CD14-positive monocyte (primary cell): Measurements from ENCODE around the gene VPS52. TPM values are rescaled to one million over a fixed set of nuclear protein-coding genes. Genes with fewer than 3 reads are reported as not detected.

Experiments
- DNase-seq, 3 donors: peaks; one replicate each; pipeline ENCODE4 v3.0.0-alpha.2; 2011 to 2022
- H2AFZ ChIP-seq: 2 replicates; pipeline ENCODE4 v1.6.0; 2012; ENCODE audit warnings: mild to moderate bottlenecking, low read depth, low read length, inconsistent platforms; ENCODE audit not compliant: insufficient read depth, poor library complexity, severe bottlenecking
- H3K27ac ChIP-seq, 2 donors: 1 replicate in 1 of 2; 2 replicates in 1 of 2; pipeline ENCODE4 v1.5.1; 2012 to 2013; ENCODE audit warnings: low read length in 2 of 2, control low read depth in 1 of 2, inconsistent platforms in 1 of 2, low read depth in 1 of 2, mild to moderate bottlenecking in 1 of 2
- H3K27me3 ChIP-seq, 2 donors: one replicate each; pipeline versions ENCODE4 v1.6.0 to v1.6.1; 2011 to 2013; ENCODE audit warnings: low read length in 2 of 2; ENCODE audit not compliant: control insufficient read depth in 2 of 2, insufficient read depth in 2 of 2
- H3K36me3 ChIP-seq, 2 donors: replicated peaks in 1 of 2; 1 replicate in 1 of 2; 2 replicates in 1 of 2; pipeline versions ENCODE4 v1.5.1 to v1.6.1; 2012 to 2013; ENCODE audit warnings: low read length in 2 of 2, control low read depth in 1 of 2, inconsistent platforms in 1 of 2, mild to moderate bottlenecking in 1 of 2; ENCODE audit not compliant: insufficient read depth in 2 of 2, control insufficient read depth in 1 of 2
- H3K4me1 ChIP-seq, 2 donors: 1 replicate in 1 of 2; 2 replicates in 1 of 2; pipeline versions ENCODE4 v1.5.1 to v1.6.1; 2012 to 2013; ENCODE audit warnings: low read length in 2 of 2, control low read depth in 1 of 2, inconsistent platforms in 1 of 2, mild to moderate bottlenecking in 1 of 2, moderate library complexity in 1 of 2; ENCODE audit not compliant: insufficient read depth in 2 of 2, control insufficient read depth in 1 of 2
- H3K4me2 ChIP-seq: replicated peaks from 2 replicates; pipeline ENCODE3; 2012; ENCODE audit warnings: low read length, moderate library complexity, mild to moderate bottlenecking; ENCODE audit not compliant: poor library complexity, severe bottlenecking; ENCODE audit errors: extremely low read depth
- H3K4me3 ChIP-seq, 3 experiments: fragments of 200-600 bp in 1 of 3; sonication (generic) in 1 of 3; replicated peaks in 1 of 3; 1 replicate in 2 of 3; 2 replicates in 1 of 3; pipeline ENCODE4 v1.5.1; 2011 to 2013; ENCODE audit warnings: low read length in 3 of 3, mild to moderate bottlenecking in 3 of 3, control low read depth in 2 of 3, low read depth in 2 of 3, inconsistent platforms in 1 of 3, moderate library complexity in 1 of 3
- H3K79me2 ChIP-seq: 2 replicates; pipeline ENCODE4 v1.6.0; 2012; ENCODE audit warnings: mild to moderate bottlenecking, control low read depth, inconsistent platforms, low read length, moderate library complexity; ENCODE audit not compliant: insufficient read depth
- H3K9ac ChIP-seq: 2 replicates; pipeline ENCODE4 v1.6.0; 2017; ENCODE audit warnings: low read length, mild to moderate bottlenecking; ENCODE audit not compliant: insufficient read depth, poor library complexity, severe bottlenecking
- H3K9me3 ChIP-seq, 2 donors: replicated peaks in 1 of 2; 1 replicate in 1 of 2; 2 replicates in 1 of 2; pipeline versions ENCODE4 v1.5.1 to v1.6.1; 2012 to 2013; ENCODE audit warnings: low read length in 2 of 2, control low read depth in 1 of 2; ENCODE audit not compliant: control insufficient read depth in 1 of 2, insufficient read depth in 1 of 2
- H4K20me1 ChIP-seq: 2 replicates; pipeline ENCODE4 v1.6.0; 2012; ENCODE audit warnings: mild to moderate bottlenecking, low read length, control low read depth, moderate library complexity; ENCODE audit not compliant: insufficient read depth
- H3K27ac Mint-ChIP-seq, 7 donors: one replicate each; pipeline ENCODE4 v1.8.0; 2020; ENCODE audit warnings: mild to moderate bottlenecking in 7 of 7, mixed read lengths in 7 of 7, moderate library complexity in 6 of 7, inconsistent platforms in 2 of 7
- H3K27me3 Mint-ChIP-seq, 3 donors: one replicate each; pipeline ENCODE4 v1.8.0; 2021 to 2022; ENCODE audit warnings: low read depth in 3 of 3, mild to moderate bottlenecking in 3 of 3, mixed read lengths in 3 of 3, moderate library complexity in 3 of 3, inconsistent platforms in 1 of 3
- H3K36me3 Mint-ChIP-seq, 2 donors: one replicate each; pipeline ENCODE4 v1.8.0; 2020; ENCODE audit warnings: mixed read lengths in 2 of 2, inconsistent platforms in 1 of 2, mild to moderate bottlenecking in 1 of 2
- H3K4me1 Mint-ChIP-seq: one replicate; pipeline ENCODE4 v1.8.0; 2020; ENCODE audit warnings: mild to moderate bottlenecking, mixed read lengths
- H3K4me3 Mint-ChIP-seq, 2 donors: one replicate each; pipeline ENCODE4 v1.8.0; 2020; ENCODE audit warnings: mild to moderate bottlenecking in 2 of 2, mixed read lengths in 2 of 2, moderate library complexity in 1 of 2
- H3K9me3 Mint-ChIP-seq, 7 donors: one replicate each; pipeline ENCODE4 v1.8.0; 2020 to 2022; ENCODE audit warnings: mixed read lengths in 7 of 7, mild to moderate bottlenecking in 6 of 7, moderate library complexity in 6 of 7, inconsistent platforms in 2 of 7
- WGBS: methylation state at CpG from one replicate; pipeline ENCODE4 v1.1.5; 2013; ENCODE audit warnings: missing lambda C conversion rate; ENCODE audit not compliant: insufficient coverage; 5-methylcytosine and 5-hydroxymethylcytosine counted together
- intact Hi-C, 2 donors: fragments of 100-400 bp; cut with micrococcal nuclease; formaldehyde crosslinking; loops; one replicate each; pipeline versions ENCODE4 v1.15.0 to v1.15.1; 2023
- polyA plus RNA-seq, 3 donors: library from polyadenylated mRNA; depleted of rRNA in 1 of 3; unstranded in 2 of 3; stranded (reverse) in 1 of 3; fragments of 300-500 nt in 2 of 3; fragments of >200 nt in 1 of 3; fragmentation: Illumina TruSeq in 2 of 3; gene quantifications; 1 replicate in 2 of 3; 2 replicates in 1 of 3; pipeline ENCODE4 v1.2.3, GENCODE V29; 2012 to 2021
- TF ChIP-seq, protein P1 (sequence below): fragments of 200-600 bp; IDR thresholded peaks from one replicate; pipeline ENCODE4 v1.8.0; 2022; ENCODE audit warnings: antibody characterized with exemption, mild to moderate bottlenecking

VPS52 gene
- polyA plus RNA-seq, 3 donors = 11.0 to 150 (median 14.5) TPM

- H2AFZ ChIP-seq = peak within 1 kb of the TSS; percentile 97
- WGBS = 0% methylated on average over 56 of the region's 86 CpGs
- no peaks in the 10 kb centered on the region for H3K79me2 ChIP-seq
- intact Hi-C loops = loop anchor here in 1 of 2 donors (10.0 kb wide), 1 partner anchor 206 kb away; the partner anchor contains the start of genes CUTA and PHF1
- H3K9me3 ChIP-seq = no peaks in the 10 kb centered on the region
- H3K36me3 ChIP-seq = peaks cover 15 to 34% of the 10 kb centered on the region in 2 donors
- Mint-ChIP-seq H3K27ac (peak within 1 kb of the TSS; percentile 83 to 95 (median 88)), H3K36me3 (peaks cover 29 to 33% of the 10 kb centered on the region in 2 donors), H3K27me3 (peaks cover 15 to 27% (median 26%) of the 10 kb centered on the region in 3 donors), H3K4me3 (peak within 1 kb of the TSS; percentile 92 to 96), H3K9me3 (peaks cover 0 to 3% (median 0%) of the 10 kb centered on the region in 7 donors), H3K4me1 (peaks cover 40% of the 10 kb centered on the region)
- peak within 1 kb of the TSS; percentile 54 to 87 for H3K27ac ChIP-seq
- peak within 1 kb of the TSS; percentile 83 for H3K9ac ChIP-seq
- TF ChIP-seq, protein P1, sequence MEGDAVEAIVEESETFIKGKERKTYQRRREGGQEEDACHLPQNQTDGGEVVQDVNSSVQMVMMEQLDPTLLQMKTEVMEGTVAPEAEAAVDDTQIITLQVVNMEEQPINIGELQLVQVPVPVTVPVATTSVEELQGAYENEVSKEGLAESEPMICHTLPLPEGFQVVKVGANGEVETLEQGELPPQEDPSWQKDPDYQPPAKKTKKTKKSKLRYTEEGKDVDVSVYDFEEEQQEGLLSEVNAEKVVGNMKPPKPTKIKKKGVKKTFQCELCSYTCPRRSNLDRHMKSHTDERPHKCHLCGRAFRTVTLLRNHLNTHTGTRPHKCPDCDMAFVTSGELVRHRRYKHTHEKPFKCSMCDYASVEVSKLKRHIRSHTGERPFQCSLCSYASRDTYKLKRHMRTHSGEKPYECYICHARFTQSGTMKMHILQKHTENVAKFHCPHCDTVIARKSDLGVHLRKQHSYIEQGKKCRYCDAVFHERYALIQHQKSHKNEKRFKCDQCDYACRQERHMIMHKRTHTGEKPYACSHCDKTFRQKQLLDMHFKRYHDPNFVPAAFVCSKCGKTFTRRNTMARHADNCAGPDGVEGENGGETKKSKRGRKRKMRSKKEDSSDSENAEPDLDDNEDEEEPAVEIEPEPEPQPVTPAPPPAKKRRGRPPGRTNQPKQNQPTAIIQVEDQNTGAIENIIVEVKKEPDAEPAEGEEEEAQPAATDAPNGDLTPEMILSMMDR = no peak
- H4K20me1 ChIP-seq = peaks cover 8% of the 10 kb centered on the region
- H3K4me3 ChIP-seq = peak within 1 kb of the TSS; percentile 73 to 92 (median 89)
- peaks cover 37 to 50% of the 10 kb centered on the region in 2 donors for H3K4me1 ChIP-seq
- H3K4me2 ChIP-seq = peak within 1 kb of the TSS; percentile 99
- peak; percentile 78 to 84 (median 82) for DNase-seq
- peaks cover 4 to 13% of the 10 kb centered on the region in 2 donors for H3K27me3 ChIP-seq
Measured at GRCh38 chr6:33208091-33208967, 63.3 kb downstream of the VPS52 start, which contains the start of gene RING1. TSS of gene RING1 (plus strand) at chr6:33208500. CDS start at chr6:33208823, 323 bp downstream.

- H3K9me3 Mint-ChIP-seq = no peaks in the 10 kb centered on the region
- TF ChIP-seq, protein P1 = no peak
- no peaks in the 10 kb centered on the region for H3K9me3 ChIP-seq
- peak overlapping the region; percentile 54 to 87 for H3K27ac ChIP-seq
- H3K4me1 Mint-ChIP-seq = peaks cover 36% of the 10 kb centered on the region
- peak overlapping the region; percentile 73 to 92 (median 89) for H3K4me3 ChIP-seq
- peaks cover 9% of the 10 kb centered on the region for H4K20me1 ChIP-seq
- under 1% methylated on average over 25 of the region's 29 CpGs for WGBS
- DNase-seq = peak in 1 of 3 donors; percentile 28
- peak overlapping the region; percentile 99 for H3K4me2 ChIP-seq
- H3K36me3 Mint-ChIP-seq = peaks cover 34 to 36% of the 10 kb centered on the region in 2 donors
- H3K4me3 Mint-ChIP-seq = peak overlapping the region; percentile 92 to 96
- H3K36me3 ChIP-seq = peaks cover 22 to 42% of the 10 kb centered on the region in 2 donors
- H2AFZ ChIP-seq = peak overlapping the region; percentile 97
- peak overlapping the region; percentile 83 to 95 (median 88) for H3K27ac Mint-ChIP-seq
- H3K79me2 ChIP-seq = peaks cover 6% of the 10 kb centered on the region
- peaks cover 8 to 20% (median 19%) of the 10 kb centered on the region in 3 donors for H3K27me3 Mint-ChIP-seq
- intact Hi-C loops = loop anchor here in 1 of 2 donors (10.0 kb wide), 1 partner anchor 207 kb away; the partner anchor contains the start of genes CUTA and PHF1
- H3K27me3 ChIP-seq = peaks cover 0 to 6% of the 10 kb centered on the region in 2 donors
- H3K9ac ChIP-seq = peak overlapping the region; percentile 83
- H3K4me1 ChIP-seq = peaks cover 30 to 43% of the 10 kb centered on the region in 2 donors
Measured at GRCh38 chr6:33207552-33208090, 64.1 kb downstream of the VPS52 start.
